HEK293 (cell line): ENCODE data around the gene TPO.

Source experiments
- CTCF ChIA-PET: fragments of 350-600 bp; formaldehyde crosslinking; extraction: SDS; loops from one replicate; lab custom pipeline; 2021; ENCODE audit warnings: antibody characterized with exemption; lab: Yijun Ruan, JAX
- POLR2A ChIA-PET: fragments of 300-600 bp; formaldehyde crosslinking; extraction: SDS; loops from one replicate; lab custom pipeline; 2020; ENCODE audit warnings: antibody characterized with exemption, inconsistent platforms; lab: Yijun Ruan, JAX
- H3K27ac ChIP-seq: fragments of 200-500 bp; sonication (Bioruptor generic); 2 replicates; pipeline ENCODE4 v1.5.1; 2014; ENCODE audit warnings: low read depth, low read length, control low read depth, inconsistent platforms; ENCODE audit errors: extremely low read depth
- H3K36me3 ChIP-seq, 2 experiments: fragments of 200-500 bp in 1 of 2; sonication (Bioruptor generic) in 1 of 2; 1 replicate in 1 of 2; 2 replicates in 1 of 2; pipeline ENCODE4 v1.5.1; 2014 to 2017; ENCODE audit warnings: inconsistent platforms in 2 of 2, low read length in 2 of 2; ENCODE audit not compliant: control insufficient read depth in 2 of 2, insufficient read depth in 1 of 2
- H3K4me1 ChIP-seq: fragments of 200-500 bp; sonication (Bioruptor generic); 2 replicates; pipeline ENCODE4 v1.5.1; 2014; ENCODE audit warnings: mild to moderate bottlenecking, low read length, inconsistent platforms; ENCODE audit not compliant: control insufficient read depth, insufficient read depth
- H3K4me3 ChIP-seq: 2 replicates; pipeline ENCODE4 v1.5.1; 2011; ENCODE audit warnings: low read depth, mild to moderate bottlenecking, control low read depth, low read length, moderate library complexity
- H3K9me3 ChIP-seq: fragments of 200-500 bp; sonication (Bioruptor generic); 2 replicates; pipeline ENCODE4 v1.5.1; 2014; ENCODE audit warnings: low read depth, low read length, inconsistent platforms; ENCODE audit not compliant: control insufficient read depth, insufficient read depth
- HOXA7 ChIP-seq: sonication (generic); formaldehyde crosslinking; IDR thresholded peaks from 2 replicates; pipeline ENCODE4 v1.8.1; 2022; ENCODE audit warnings: missing genetic modification reagents, borderline replicate concordance
- MYNN ChIP-seq: fragments of 450-650 bp; formaldehyde crosslinking; IDR thresholded peaks from 2 replicates; pipeline ENCODE4 v1.5.1; 2016; ENCODE audit warnings: missing biosample characterization, missing genetic modification characterization, borderline replicate concordance
- WT1 ChIP-seq: fragments of 450-650 bp; formaldehyde crosslinking; IDR thresholded peaks from 2 replicates; pipeline ENCODE4 v1.5.1; 2016; ENCODE audit warnings: missing biosample characterization, missing genetic modification characterization
- ZFP37 ChIP-seq: fragments of 450-650 bp; formaldehyde crosslinking; IDR thresholded peaks from 2 replicates; pipeline ENCODE4 v1.5.1; 2016; ENCODE audit warnings: missing biosample characterization, missing genetic modification characterization
- ZNF16 ChIP-seq: fragments of 450-650 bp; formaldehyde crosslinking; IDR thresholded peaks from 2 replicates; pipeline ENCODE4 v1.5.1; 2016; ENCODE audit warnings: low read depth, missing biosample characterization, missing genetic modification characterization
- ZNF223 ChIP-seq: fragments of 450-650 bp; formaldehyde crosslinking; IDR thresholded peaks from 2 replicates; pipeline ENCODE4 v1.5.1; 2016; ENCODE audit warnings: missing biosample characterization, missing genetic modification characterization
- ZNF274 ChIP-seq, 2 experiments: fragments of 200-500 bp in 1 of 2; fragments of 450-650 bp in 1 of 2; sonication (Bioruptor generic) in 1 of 2; formaldehyde crosslinking in 1 of 2; IDR thresholded peaks; 2 replicates each; pipeline versions ENCODE4 v1.5.1 to v1.6.1; 2014 to 2016; ENCODE audit warnings: borderline replicate concordance in 1 of 2, inconsistent platforms in 1 of 2, low read length in 1 of 2, missing biosample characterization in 1 of 2, missing genetic modification characterization in 1 of 2
- ZNF311 ChIP-seq: fragments of 450-650 bp; formaldehyde crosslinking; IDR thresholded peaks from 2 replicates; pipeline ENCODE4 v1.5.1; 2017; ENCODE audit warnings: missing biosample characterization, missing genetic modification characterization, borderline replicate concordance
- ZNF48 ChIP-seq: fragments of 450-650 bp; formaldehyde crosslinking; IDR thresholded peaks from 2 replicates; pipeline ENCODE4 v1.5.1; 2016; ENCODE audit warnings: missing biosample characterization, missing genetic modification characterization
- ZNF624 ChIP-seq: fragments of 450-650 bp; formaldehyde crosslinking; IDR thresholded peaks from 2 replicates; pipeline ENCODE4 v1.5.1; 2017; ENCODE audit warnings: missing biosample characterization, missing genetic modification characterization
- ZNF707 ChIP-seq: fragments of 450-650 bp; formaldehyde crosslinking; IDR thresholded peaks from 2 replicates; pipeline ENCODE4 v1.5.1; 2016; ENCODE audit warnings: missing biosample characterization, missing genetic modification characterization
- ZNF768 ChIP-seq: fragments of 450-650 bp; formaldehyde crosslinking; IDR thresholded peaks from 2 replicates; pipeline ENCODE4 v1.5.1; 2018; ENCODE audit warnings: missing biosample characterization, mild to moderate bottlenecking, missing genetic modification characterization
- TF ChIP-seq, protein P1 (sequence below): fragments of 450-650 bp; formaldehyde crosslinking; IDR thresholded peaks from 2 replicates; pipeline ENCODE4 v1.5.1; 2016; ENCODE audit warnings: missing biosample characterization, missing genetic modification characterization

The TPO gene

DNA sequence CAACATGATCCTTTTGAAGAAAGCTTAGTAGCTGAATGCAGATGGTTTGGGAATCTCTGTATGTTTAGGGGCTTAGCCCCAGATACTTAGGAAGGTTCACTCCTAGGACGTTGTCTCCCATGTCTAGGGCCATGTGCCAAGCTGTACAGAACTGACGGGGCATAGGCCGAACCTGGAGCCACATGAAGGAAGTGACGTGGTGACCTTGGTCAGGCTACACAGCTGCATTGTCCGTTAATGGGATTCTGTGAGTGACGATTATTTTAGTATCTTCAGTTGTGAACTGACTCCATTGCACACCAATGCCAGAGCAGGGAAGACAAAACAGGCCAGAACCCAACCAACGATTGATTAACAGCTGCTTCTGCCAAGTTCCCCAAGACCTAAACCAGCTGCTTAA, 139.3 kb downstream of the TPO start:
- Histone ChIP-seq H3K4me1 (no peaks in the 10 kb centered on the region), H3K9me3 (no peaks in the 10 kb centered on the region), H3K36me3 (no peaks in the 10 kb centered on the region), H3K4me3 (no peak overlapping the region), H3K27ac (no peak overlapping the region)
- ChIA-PET CTCF (interaction anchor here (0.6 to 7.7 kb wide), 6 partner anchors 10 to 637 kb away, joined by 3 to 61 read pairs (median 6); no protein-coding TSS in a partner anchor), POLR2A (no interaction called here)
- TF ChIP-seq ZNF48 (tag by site-specific recombination), result no peak
- TF ChIP-seq ZNF274 (IDR thresholded peaks at IDR 0.05; ENCODE audit: low read length), result no peak
- TF ChIP-seq ZNF274 (tag by site-specific recombination; IDR thresholded peaks at IDR 0.05; ENCODE audit: borderline replicate concordance), result no peak

DNA sequence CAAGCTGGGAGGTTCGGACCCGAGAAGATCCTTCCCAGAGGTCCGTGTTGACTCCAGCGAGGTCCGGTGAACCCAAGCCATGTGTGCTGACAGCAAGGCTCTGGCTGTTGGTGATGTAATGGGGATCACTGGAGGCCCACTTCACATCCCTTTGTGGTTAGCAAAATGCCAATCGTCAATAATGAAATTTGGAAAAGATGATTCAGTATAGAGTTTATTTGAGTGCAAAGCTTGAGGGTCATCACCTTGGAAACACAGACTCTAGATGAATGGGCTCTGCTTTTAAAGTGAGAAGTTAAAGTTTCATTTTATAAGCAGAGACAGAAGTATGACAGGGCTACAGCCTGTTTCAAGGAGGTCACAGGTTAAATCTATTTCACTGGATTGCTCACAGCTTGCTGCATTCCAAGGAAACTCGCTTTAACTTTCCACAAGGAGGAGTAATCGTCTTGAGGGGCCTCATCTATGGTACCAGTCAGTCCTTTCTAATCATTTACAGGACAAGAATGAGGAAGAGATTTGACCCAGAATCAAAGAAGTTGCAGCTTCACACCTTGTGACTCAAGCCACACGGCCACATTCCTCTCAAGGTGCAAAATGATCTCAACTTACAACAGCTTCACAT, 140.5 kb downstream of the TPO start:
- Histone ChIP-seq H3K4me3 (no peak overlapping the region), H3K9me3 (no peaks in the 10 kb centered on the region), H3K36me3 (no peaks in the 10 kb centered on the region), H3K27ac (no peak overlapping the region), H3K4me1 (no peaks in the 10 kb centered on the region)
- CTCF ChIA-PET, result interaction anchor here (0.6 to 7.7 kb wide), 8 partner anchors 9 to 347 kb away, joined by 3 to 61 read pairs (median 3); no protein-coding TSS in a partner anchor
- TF ChIP-seq ZNF16 (tag by site-specific recombination), result no peak
- POLR2A ChIA-PET, result no interaction called here

DNA sequence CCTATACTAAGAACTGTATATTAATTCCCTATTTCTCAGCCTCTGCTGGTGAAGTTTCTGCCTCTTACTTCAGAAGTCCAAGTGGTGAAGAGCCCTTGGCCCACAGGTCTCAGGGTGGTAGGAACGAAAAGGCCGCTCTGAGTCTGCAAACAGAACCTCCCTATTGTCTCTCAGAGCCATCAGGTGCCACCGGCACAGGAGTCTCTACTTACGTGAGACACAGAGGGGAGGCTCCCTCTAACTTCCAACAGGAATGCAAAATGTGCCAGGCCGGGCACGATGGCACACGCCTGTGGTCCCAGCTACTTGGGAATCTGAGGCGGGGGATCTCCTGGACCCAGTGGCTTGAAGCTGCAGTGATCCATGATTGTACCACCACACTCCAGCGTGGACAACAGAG, 143.0 kb downstream of the TPO start:
- Histone ChIP-seq H3K4me1 (no peaks in the 10 kb centered on the region), H3K36me3 (no peaks in the 10 kb centered on the region), H3K27ac (no peak overlapping the region), H3K9me3 (no peaks in the 10 kb centered on the region), H3K4me3 (no peak overlapping the region)
- POLR2A ChIA-PET, result no interaction called here
- CTCF ChIA-PET, result interaction anchor here (1.7 kb wide), 1 partner anchor 261 kb away, joined by 4 read pairs; no protein-coding TSS in a partner anchor
- no peak for TF ChIP-seq ZFP37 (tag by site-specific recombination)
- no peak for TF ChIP-seq ZNF768 (tag by site-specific recombination)
- TF ChIP-seq WT1 (tag by site-specific recombination), result no peak

DNA sequence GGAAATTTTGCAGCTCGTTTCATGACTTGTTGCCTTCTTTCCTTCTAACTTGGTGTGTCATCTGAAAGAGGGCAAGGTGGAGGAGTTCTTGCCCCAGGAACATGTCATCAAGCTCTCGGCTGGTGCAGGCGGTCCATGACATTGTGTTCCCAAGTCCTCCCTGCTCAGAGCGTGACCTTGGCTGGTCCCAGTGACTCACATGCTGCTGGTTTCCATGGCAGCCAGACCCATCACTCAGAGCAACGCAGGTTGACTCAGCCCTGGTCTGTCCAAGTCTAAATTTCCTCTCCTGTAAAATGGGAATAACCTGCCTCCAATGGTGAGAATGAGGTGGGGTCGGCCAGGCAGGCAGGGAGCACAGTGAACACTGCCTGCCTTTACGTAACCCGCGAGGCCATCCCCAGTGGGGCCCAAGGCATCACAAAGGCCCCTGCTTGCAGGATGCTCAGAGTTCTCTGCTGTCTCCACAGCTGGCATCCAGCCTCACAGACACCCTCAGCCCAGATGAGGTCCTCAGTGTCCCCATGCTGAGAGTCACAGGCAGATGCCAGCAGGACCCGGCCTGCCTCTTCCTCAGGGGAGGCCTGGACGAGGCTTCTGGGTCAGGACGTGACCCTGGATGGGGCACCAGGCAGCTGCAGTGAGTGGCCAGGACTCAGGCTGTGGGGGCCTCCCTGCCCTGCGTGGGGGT, 143.7 kb downstream of the TPO start:
- Histone ChIP-seq H3K9me3 (no peaks in the 10 kb centered on the region), H3K4me3 (no peak overlapping the region), H3K4me1 (no peaks in the 10 kb centered on the region), H3K36me3 (no peaks in the 10 kb centered on the region), H3K27ac (no peak overlapping the region)
- ChIA-PET CTCF (interaction anchor here (1.7 kb wide), 1 partner anchor 261 kb away, joined by 4 read pairs; no protein-coding TSS in a partner anchor), POLR2A (no interaction called here)
- TF ChIP-seq MYNN (tag by site-specific recombination) (no peak), ZNF624 (tag by site-specific recombination) (no peak), ZNF707 (tag by site-specific recombination) (no peak), ZNF223 (tag by site-specific recombination) (no peak), HOXA7 (CRISPR knock-in tag) (no peak), ZNF311 (tag by site-specific recombination) (no peak)
- TF ChIP-seq, protein P1, sequence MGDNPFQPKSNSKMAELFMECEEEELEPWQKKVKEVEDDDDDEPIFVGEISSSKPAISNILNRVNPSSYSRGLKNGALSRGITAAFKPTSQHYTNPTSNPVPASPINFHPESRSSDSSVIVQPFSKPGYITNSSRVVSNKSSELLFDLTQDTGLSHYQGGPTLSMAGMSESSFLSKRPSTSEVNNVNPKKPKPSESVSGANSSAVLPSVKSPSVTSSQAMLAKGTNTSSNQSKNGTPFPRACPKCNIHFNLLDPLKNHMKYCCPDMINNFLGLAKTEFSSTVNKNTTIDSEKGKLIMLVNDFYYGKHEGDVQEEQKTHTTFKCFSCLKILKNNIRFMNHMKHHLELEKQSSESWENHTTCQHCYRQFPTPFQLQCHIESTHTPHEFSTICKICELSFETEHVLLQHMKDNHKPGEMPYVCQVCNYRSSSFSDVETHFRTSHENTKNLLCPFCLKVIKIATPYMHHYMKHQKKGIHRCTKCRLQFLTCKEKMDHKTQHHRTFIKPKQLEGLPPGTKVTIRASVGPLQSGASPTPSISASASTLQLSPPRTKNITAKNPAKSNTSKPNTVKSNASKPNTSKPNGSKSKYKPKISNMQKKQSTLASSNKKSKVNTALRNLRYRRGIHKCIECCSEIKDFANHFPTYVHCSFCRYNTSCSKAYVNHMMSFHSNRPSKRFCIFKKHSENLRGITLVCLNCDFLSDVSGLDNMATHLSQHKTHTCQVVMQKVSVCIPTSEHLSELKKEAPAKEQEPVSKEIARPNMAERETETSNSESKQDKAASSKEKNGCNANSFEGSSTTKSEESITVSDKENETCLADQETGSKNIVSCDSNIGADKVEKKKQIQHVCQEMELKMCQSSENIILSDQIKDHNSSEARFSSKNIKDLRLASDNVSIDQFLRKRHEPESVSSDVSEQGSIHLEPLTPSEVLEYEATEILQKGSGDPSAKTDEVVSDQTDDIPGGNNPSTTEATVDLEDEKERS, result no peak
